H9 (cell line): ENCODE results near the gene CYBA. TPM values are rescaled to one million over a fixed set of nuclear protein-coding genes. Genes with fewer than 3 reads are reported as not detected.

Experiments used
- DNase-seq: peaks from one replicate; pipeline ENCODE4 v3.0.0-alpha.2; 2017
- H2AFZ ChIP-seq: one replicate; pipeline ENCODE4 v1.6.1; 2013; ENCODE audit warnings: mild to moderate bottlenecking, low read length, control low read depth, moderate library complexity
- H2AK5ac ChIP-seq: 2 replicates; pipeline ENCODE4 v1.6.1; 2013; ENCODE audit warnings: low read length, control low read depth, mixed read lengths; ENCODE audit not compliant: insufficient read length
- H2BK120ac ChIP-seq: one replicate; pipeline ENCODE4 v1.6.1; 2013; ENCODE audit warnings: low read depth, mild to moderate bottlenecking, low read length, control low read depth, inconsistent platforms; ENCODE audit not compliant: poor library complexity, severe bottlenecking
- H2BK12ac ChIP-seq: 2 replicates; pipeline ENCODE4 v1.6.1; 2013; ENCODE audit warnings: low read length, control low read depth, mixed read lengths, low read depth; ENCODE audit not compliant: insufficient read length
- H2BK15ac ChIP-seq: 2 replicates; pipeline ENCODE4 v1.6.1; 2013; ENCODE audit warnings: low read depth, low read length, control low read depth
- H2BK20ac ChIP-seq: one replicate; pipeline ENCODE4 v1.6.1; 2013; ENCODE audit warnings: low read depth, mild to moderate bottlenecking, low read length, control low read depth, inconsistent platforms; ENCODE audit not compliant: poor library complexity, severe bottlenecking
- H2BK5ac ChIP-seq: 2 replicates; pipeline ENCODE4 v1.6.1; 2013; ENCODE audit warnings: low read length, control low read depth, mixed read lengths; ENCODE audit not compliant: insufficient read length
- H3K14ac ChIP-seq: 2 replicates; pipeline ENCODE4 v1.6.1; 2013; ENCODE audit warnings: low read length, control low read depth; ENCODE audit not compliant: insufficient read depth
- H3K18ac ChIP-seq: 2 replicates; pipeline ENCODE4 v1.6.1; 2013; ENCODE audit warnings: low read depth, mild to moderate bottlenecking, mixed read lengths, low read length, control low read depth; ENCODE audit not compliant: insufficient read length
- H3K23ac ChIP-seq: 2 replicates; pipeline ENCODE4 v1.6.1; 2013; ENCODE audit warnings: low read length, control low read depth, mixed read lengths, low read depth; ENCODE audit not compliant: insufficient read length
- H3K23me2 ChIP-seq: 2 replicates; pipeline ENCODE4 v1.6.1; 2013; ENCODE audit warnings: low read depth, mild to moderate bottlenecking, mixed read lengths, low read length, control low read depth; ENCODE audit not compliant: insufficient read length, poor library complexity, severe bottlenecking
- H3K27ac ChIP-seq: 2 replicates; pipeline ENCODE4 v1.5.1; 2013; ENCODE audit warnings: low read length, control low read depth, mixed read lengths, low read depth; ENCODE audit not compliant: insufficient read length
- H3K27me3 ChIP-seq: 2 replicates; pipeline ENCODE4 v1.6.1; 2013; ENCODE audit warnings: low read length, control low read depth, inconsistent platforms; ENCODE audit not compliant: insufficient read depth
- H3K4ac ChIP-seq: 2 replicates; pipeline ENCODE4 v1.6.1; 2013; ENCODE audit warnings: low read depth, mild to moderate bottlenecking, control low read depth, inconsistent platforms, low read length, moderate library complexity
- H3K4me1 ChIP-seq: 2 replicates; pipeline ENCODE4 v1.6.1; 2013; ENCODE audit warnings: low read length, control low read depth, inconsistent platforms; ENCODE audit not compliant: insufficient read depth
- H3K4me2 ChIP-seq: 2 replicates; pipeline ENCODE4 v1.6.1; 2013; ENCODE audit warnings: low read length, control low read depth, mixed read lengths; ENCODE audit not compliant: insufficient read length, insufficient read depth
- H3K56ac ChIP-seq: 2 replicates; pipeline ENCODE4 v1.6.1; 2013; ENCODE audit warnings: low read depth, mild to moderate bottlenecking, mixed read lengths, low read length, control low read depth; ENCODE audit not compliant: insufficient read length
- H3K79me1 ChIP-seq: 2 replicates; pipeline ENCODE4 v1.6.1; 2013; ENCODE audit warnings: low read depth, mild to moderate bottlenecking, moderate library complexity, low read length, control low read depth, inconsistent platforms; ENCODE audit not compliant: insufficient read depth, poor library complexity, severe bottlenecking
- H3K79me2 ChIP-seq: 2 replicates; pipeline ENCODE4 v1.6.1; 2013; ENCODE audit warnings: low read length, control low read depth, inconsistent platforms; ENCODE audit not compliant: insufficient read depth
- H3K9ac ChIP-seq: 2 replicates; pipeline ENCODE4 v1.6.1; 2013; ENCODE audit warnings: low read length, control low read depth, mixed read lengths; ENCODE audit not compliant: insufficient read length; ENCODE audit errors: extremely low read depth
- H3K9me3 ChIP-seq: one replicate; pipeline ENCODE4 v1.6.1; 2013; ENCODE audit warnings: low read depth, low read length, inconsistent platforms; ENCODE audit not compliant: control insufficient read depth
- H3T11ph ChIP-seq: one replicate; pipeline ENCODE4 v1.6.1; 2013; ENCODE audit warnings: mild to moderate bottlenecking, low read length, control low read depth, inconsistent platforms
- H4K20me1 ChIP-seq: one replicate; pipeline ENCODE4 v1.6.1; 2013; ENCODE audit not compliant: control insufficient read depth, insufficient read length, insufficient read depth
- H4K5ac ChIP-seq: 2 replicates; pipeline ENCODE4 v1.6.1; 2013; ENCODE audit warnings: low read depth, mild to moderate bottlenecking, mixed read lengths, low read length, control low read depth; ENCODE audit not compliant: insufficient read length
- H4K8ac ChIP-seq: replicated peaks from 2 replicates; pipeline ENCODE4 v1.6.1; 2013; ENCODE audit warnings: low read length, control low read depth, mixed read lengths, low read depth; ENCODE audit not compliant: insufficient read length
- H4K91ac ChIP-seq: 2 replicates; pipeline ENCODE4 v1.6.1; 2013; ENCODE audit warnings: low read depth, mild to moderate bottlenecking, moderate library complexity, mixed read lengths, low read length, control low read depth; ENCODE audit not compliant: insufficient read length
- H3K27ac Mint-ChIP-seq, 3 experiments: 2 replicates in 2 of 3; 3 replicates in 1 of 3; pipeline ENCODE4 v1.8.0; 2020 to 2021; ENCODE audit warnings: mixed read lengths in 3 of 3, mild to moderate bottlenecking in 1 of 3, moderate library complexity in 1 of 3
- H3K27me3 Mint-ChIP-seq: 2 replicates; pipeline ENCODE4 v1.8.0; 2021; ENCODE audit warnings: low read depth, mild to moderate bottlenecking, moderate library complexity, mixed read lengths
- H3K36me3 Mint-ChIP-seq, 3 experiments: 2 replicates in 2 of 3; 3 replicates in 1 of 3; pipeline ENCODE4 v1.8.0; 2020 to 2021; ENCODE audit warnings: low read depth in 3 of 3, mixed read lengths in 3 of 3; ENCODE audit not compliant: insufficient read depth in 1 of 3
- H3K4me1 Mint-ChIP-seq, 2 experiments: 2 replicates each; pipeline ENCODE4 v1.8.0; 2020; ENCODE audit warnings: mixed read lengths in 2 of 2
- H3K4me3 Mint-ChIP-seq, 2 experiments: 2 replicates in 1 of 2; 3 replicates in 1 of 2; pipeline ENCODE4 v1.8.0; 2020 to 2021; ENCODE audit warnings: mild to moderate bottlenecking in 2 of 2, mixed read lengths in 2 of 2, moderate library complexity in 1 of 2
- H3K9me3 Mint-ChIP-seq, 2 experiments: 2 replicates in 1 of 2; 3 replicates in 1 of 2; pipeline ENCODE4 v1.8.0; 2020; ENCODE audit warnings: mild to moderate bottlenecking in 2 of 2, mixed read lengths in 2 of 2, moderate library complexity in 1 of 2
- CTCF ChIP-seq: fragments of 200-600 bp; sonication (generic); conservative IDR thresholded peaks from 3 replicates; pipeline ENCODE4 v1.8.0; 2021; ENCODE audit warnings: antibody characterized with exemption, mild to moderate bottlenecking
- WGBS: extraction: QIAGEN DNeasy Blood & Tissue Kit; methylation state at CpG from one replicate; pipeline ENCODE4 v1.1.7; 2013; ENCODE audit warnings: missing lambda C conversion rate, low lambda C conversion rate, mixed read lengths; ENCODE audit not compliant: insufficient read length; ENCODE audit errors: extremely low coverage; 5-methylcytosine and 5-hydroxymethylcytosine counted together
- total RNA-seq: library from RNA; stranded (reverse); gene quantifications from 2 replicates; pipeline ENCODE4 v1.2.1, GENCODE V29; 2021

The CYBA gene
- total RNA-seq, 1 experiment from 2014 or later = 153 TPM

DNA sequence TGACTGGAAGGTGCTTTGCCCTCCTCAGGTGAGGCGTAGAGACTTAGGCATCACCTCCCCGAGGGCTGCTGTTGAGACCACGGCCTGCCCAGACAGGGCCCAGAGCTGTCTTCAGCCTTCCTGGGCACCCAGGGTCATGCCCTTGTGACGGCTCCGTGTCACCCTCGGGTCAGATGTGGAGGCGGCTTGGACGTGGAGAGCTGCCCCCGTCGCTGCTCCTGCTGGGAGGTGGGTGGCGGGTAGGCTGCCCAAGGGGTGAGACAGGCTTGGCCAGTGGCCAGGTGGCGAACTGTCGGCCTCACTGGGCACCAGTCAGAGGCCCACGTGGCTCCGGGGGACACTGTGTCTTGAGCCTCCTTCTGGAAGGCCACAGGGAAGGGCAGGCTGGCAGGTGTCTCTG lies 44.4 kb upstream of the CYBA start:
- Mint-ChIP-seq H3K4me1 (no peaks in the 10 kb centered on the region), H3K4me3 (no peak overlapping the region), H3K9me3 (no peaks in the 10 kb centered on the region), H3K27ac (no peak overlapping the region), H3K36me3 (peaks cover 0 to 15% (median 14%) of the 10 kb centered on the region in 3 experiments; a peak in 4 of 7 replicates), H3K27me3 (peaks cover 7% of the 10 kb centered on the region; the same call in 1 of the 2 replicates)
- no peak overlapping the region for H3K27ac ChIP-seq
- H4K20me1 ChIP-seq = no peaks in the 10 kb centered on the region
- no peak for TF ChIP-seq CTCF
- no peaks in the 10 kb centered on the region for H3K79me1 ChIP-seq
- H3K14ac ChIP-seq = no peak overlapping the region
- no peak for DNase-seq
- H3K9ac ChIP-seq = no peak overlapping the region
- H3K4me2 ChIP-seq = no peak overlapping the region
- H3T11ph ChIP-seq = no peak overlapping the region
- no peak overlapping the region for H2BK120ac ChIP-seq
- no peak overlapping the region for H4K5ac ChIP-seq
- H3K56ac ChIP-seq = no peak overlapping the region
- no CpG with 5 or more reads among the region's 15 CpGs for WGBS
- no peak overlapping the region for H3K4ac ChIP-seq
- no peak overlapping the region for H2BK20ac ChIP-seq
- H3K23me2 ChIP-seq = no peaks in the 10 kb centered on the region
- no peak overlapping the region for H3K23ac ChIP-seq
- no peak overlapping the region for H2BK15ac ChIP-seq
- H3K18ac ChIP-seq = no peak overlapping the region
- no peak overlapping the region for H4K8ac ChIP-seq
- no peaks in the 10 kb centered on the region for H3K27me3 ChIP-seq
- no peaks in the 10 kb centered on the region for H3K4me1 ChIP-seq
- no peak overlapping the region for H4K91ac ChIP-seq
- no peak overlapping the region for H2BK12ac ChIP-seq
- no peak overlapping the region for H2BK5ac ChIP-seq
- no peaks in the 10 kb centered on the region for H3K79me2 ChIP-seq
- no peak overlapping the region for H2AFZ ChIP-seq
- no peaks in the 10 kb centered on the region for H3K9me3 ChIP-seq
- H2AK5ac ChIP-seq = no peak overlapping the region
